ENCODE data around the gene ETS2. TPM values are rescaled to one million over a fixed set of nuclear protein-coding genes. Genes with fewer than 3 reads are reported as not detected.

ETS2 gene
- total and polyA plus RNA-seq, 2 of the 8 experiments (the other 6 are each of a cell fraction or from before 2014, with no cell fraction given), result 11.0 to 45.1 TPM

- Histone ChIP-seq H3K4me3 (ENCODE audit: extremely low read depth in 1 of 4, insufficient read depth in 2 of 4, low read depth in 3 of 4, low read length in 4 of 4) (no peak overlapping the region), H3K18ac (ENCODE audit: extremely low read depth, low read length) (no peak overlapping the region), H2BK20ac (ENCODE audit: low read length) (no peak overlapping the region), H2BK15ac (ENCODE audit: low read length) (0 out of 2 replicates have a peak overlapping the region, but pooled peaks have one; percentile 49), H2BK120ac (replicated peaks; ENCODE audit: low read depth, low read length) (no peak overlapping the region), H3K4me2 (ENCODE audit: insufficient read depth in 1 of 2, low read depth in 2 of 2, low read length in 2 of 2) (no peak overlapping the region), H4K20me1 (replicated peaks in 1 of 2; ENCODE audit: control insufficient read depth in 1 of 2, insufficient read depth in 2 of 2, low read length in 2 of 2) (no peaks in the 10 kb centered on the region), H3K27me3 (replicated peaks in 1 of 4; ENCODE audit: control insufficient read depth in 3 of 4, extremely low read depth in 1 of 4, insufficient read depth in 3 of 4, low read length in 3 of 4) (peaks cover 0 to 2% (median 0%) of the 10 kb centered on the region in 4 experiments; a peak in 1 of 7 replicates), H3K23me2 (ENCODE audit: low read depth, low read length) (no peaks in the 10 kb centered on the region), H4K91ac (replicated peaks; ENCODE audit: insufficient read length, low read length) (no peak overlapping the region), H3K79me2 (ENCODE audit: control insufficient read depth in 1 of 2, insufficient read depth in 2 of 2, low read length in 2 of 2) (no peaks in the 10 kb centered on the region), H2AK5ac (ENCODE audit: low read depth, low read length) (no peak overlapping the region), H3K4ac (replicated peaks; ENCODE audit: insufficient read length, low read depth, low read length) (no peak overlapping the region), H3K14ac (ENCODE audit: insufficient read length) (no peak overlapping the region), H4K8ac (ENCODE audit: extremely low read depth, insufficient read depth, low read length) (no peak overlapping the region), H4K5ac (ENCODE audit: insufficient read length, low read depth, low read length) (no peak overlapping the region), H3K9me3 (ENCODE audit: insufficient read depth in 2 of 2, low read depth in 1 of 2, low read length in 1 of 2) (no peaks in the 10 kb centered on the region), H2BK5ac (ENCODE audit: low read depth, low read length) (no peak overlapping the region), H3K4me1 (replicated peaks in 1 of 4; ENCODE audit: control insufficient read depth in 3 of 4, insufficient read depth in 4 of 4, low read length in 3 of 4) (no peaks in the 10 kb centered on the region; a peak in 1 of 7 replicates), H2BK12ac (ENCODE audit: low read depth, low read length) (no peak overlapping the region), H3K56ac (replicated peaks; ENCODE audit: insufficient read length, low read depth, low read length) (no peak overlapping the region), H3K79me1 (ENCODE audit: low read depth, low read length) (no peaks in the 10 kb centered on the region), H3K36me3 (ENCODE audit: control insufficient read depth in 2 of 4, insufficient read depth in 4 of 4, low read length in 3 of 4) (no peaks in the 10 kb centered on the region), H3K9ac (replicated peaks in 1 of 4; ENCODE audit: extremely low read depth in 1 of 4, low read depth in 3 of 4, low read length in 3 of 4) (no peak overlapping the region), H2AFZ (ENCODE audit: low read length) (no peak overlapping the region), H3K27ac (ENCODE audit: low read depth, low read length) (no peak overlapping the region), H3K23ac (ENCODE audit: insufficient read length) (no peak overlapping the region)
- WGBS, 2 experiments (ENCODE audit: extremely low coverage in 1 of 2, insufficient coverage in 1 of 2, insufficient read length in 1 of 2, insufficient replicate concordance in 2 of 2, low coverage in 1 of 2, low lambda C conversion rate in 2 of 2, missing lambda C conversion rate in 1 of 2), result 81% methylated on average over 3 of the region's 3 CpGs; no CpG with 5 or more reads in 1 of the 2 experiments
- CTCF ChIA-PET (ENCODE audit: partially characterized antibody), result interaction anchor here (1.6 to 2.0 kb wide), 2 partner anchors 63 to 86 kb away, joined by 3 to 5 read pairs; no protein-coding TSS in a partner anchor
- no peak for DNase-seq (ENCODE audit: low read depth in 1 of 2, low spot score in 2 of 2)
- POLR2A ChIA-PET (ENCODE audit: partially characterized antibody), result interaction anchor here (1.3 kb wide), 1 partner anchor 8 kb away, joined by 3 read pairs; the partner anchor contains the start of gene ETS2
- FAIRE-seq, result no peak
- no peak for TF ChIP-seq TAF1 (IDR thresholded peaks at IDR 0.05; ENCODE audit: low read depth, low read length)
- TF ChIP-seq, protein P1, sequence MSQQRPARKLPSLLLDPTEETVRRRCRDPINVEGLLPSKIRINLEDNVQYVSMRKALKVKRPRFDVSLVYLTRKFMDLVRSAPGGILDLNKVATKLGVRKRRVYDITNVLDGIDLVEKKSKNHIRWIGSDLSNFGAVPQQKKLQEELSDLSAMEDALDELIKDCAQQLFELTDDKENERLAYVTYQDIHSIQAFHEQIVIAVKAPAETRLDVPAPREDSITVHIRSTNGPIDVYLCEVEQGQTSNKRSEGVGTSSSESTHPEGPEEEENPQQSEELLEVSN (IDR thresholded peaks at IDR 0.05), result no peak
Measured at GRCh38 chr21:38797470-38797869, 8.3 kb upstream of the ETS2 start.
